Right hindlimb (tissue), 1 donor: ENCODE results near the gene LRRC19.

Experiments
- DNase-seq: peaks from one replicate; pipeline ENCODE4 v3.0.0-alpha.2; 2018

The LRRC19 gene

DNA sequence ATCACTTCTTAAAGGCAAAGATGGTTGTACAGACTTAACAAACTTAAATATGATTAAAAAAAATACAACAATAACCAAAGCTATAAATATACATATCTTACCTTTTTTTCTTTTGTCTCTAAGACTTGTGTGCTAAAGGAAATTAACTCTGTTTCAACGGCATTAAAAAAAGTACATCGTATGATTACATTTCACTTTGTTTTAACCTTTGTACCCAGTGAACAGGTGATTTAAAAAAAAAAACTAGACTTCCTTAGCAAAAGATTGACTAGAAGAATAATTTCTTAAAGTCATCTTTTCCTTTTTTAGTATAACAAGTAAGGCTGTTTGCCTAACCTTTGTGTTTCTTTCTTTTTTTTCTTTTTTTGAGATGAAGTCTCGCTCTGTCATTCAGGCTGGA is at the start of gene LRRC19:
TSS of gene LRRC19 (minus strand) at position 182 of the 400 bp plus-strand sequence. CDS start 5,978 bp downstream, outside the sequence.
- no peak for DNase-seq

GRCh38 chr9:27054841-27055240 is 49.4 kb upstream of the LRRC19 start:
- no peak for DNase-seq

- no peak for DNase-seq
These were observed 48.7 kb upstream of the LRRC19 start for GRCh38 chr9:27054125-27054524.

DNA sequence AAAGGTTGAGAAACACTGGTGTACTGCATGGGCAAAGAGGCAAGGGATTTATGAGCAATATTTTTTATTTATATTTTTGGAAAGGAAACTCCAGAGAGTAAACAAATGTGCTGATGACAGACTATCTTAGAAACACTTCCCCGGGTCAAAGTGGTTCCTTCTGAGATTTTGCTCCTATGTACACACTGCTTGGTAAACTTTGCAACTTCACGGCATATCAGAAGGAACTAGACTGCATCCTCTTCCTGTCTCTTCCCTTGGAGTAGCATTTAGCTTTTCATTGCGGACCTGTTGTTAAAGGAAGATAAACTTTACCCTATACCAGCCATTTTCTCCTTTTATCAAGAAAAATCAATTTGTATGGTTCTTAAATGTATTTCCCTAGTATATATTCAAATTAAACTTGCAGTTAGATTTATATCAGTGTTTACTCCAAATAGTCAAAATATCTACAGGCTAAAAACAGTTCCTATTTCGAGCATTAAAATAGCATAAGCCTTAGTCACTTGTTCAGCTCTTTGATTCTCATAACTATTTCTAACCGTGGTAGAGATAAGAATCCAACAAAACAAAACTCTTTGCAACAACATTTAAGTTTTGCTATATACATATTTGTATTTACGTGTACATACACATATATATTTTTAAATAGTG is 48.0 kb upstream of the LRRC19 start:
- DNase-seq: no peak

DNA sequence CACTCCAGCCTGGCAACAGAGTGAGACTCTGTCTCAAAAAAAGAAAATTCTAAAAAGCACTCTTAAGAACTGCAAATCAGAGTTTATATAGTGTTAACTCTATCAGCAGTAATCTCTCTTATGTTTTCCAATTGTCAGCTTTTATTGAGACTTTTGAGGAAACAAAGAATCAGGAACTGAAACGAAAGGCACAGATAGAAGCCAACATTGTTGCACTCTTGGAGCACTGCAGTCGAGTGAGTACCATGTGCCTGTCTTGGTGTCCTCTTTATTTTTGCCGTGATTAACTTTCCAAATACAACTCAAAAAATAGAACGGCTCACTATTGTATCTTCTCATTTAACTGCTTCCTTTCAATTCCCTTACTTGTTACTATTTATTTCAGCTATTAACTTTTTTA is 41.7 kb upstream of the LRRC19 start:
- no peak for DNase-seq

DNA sequence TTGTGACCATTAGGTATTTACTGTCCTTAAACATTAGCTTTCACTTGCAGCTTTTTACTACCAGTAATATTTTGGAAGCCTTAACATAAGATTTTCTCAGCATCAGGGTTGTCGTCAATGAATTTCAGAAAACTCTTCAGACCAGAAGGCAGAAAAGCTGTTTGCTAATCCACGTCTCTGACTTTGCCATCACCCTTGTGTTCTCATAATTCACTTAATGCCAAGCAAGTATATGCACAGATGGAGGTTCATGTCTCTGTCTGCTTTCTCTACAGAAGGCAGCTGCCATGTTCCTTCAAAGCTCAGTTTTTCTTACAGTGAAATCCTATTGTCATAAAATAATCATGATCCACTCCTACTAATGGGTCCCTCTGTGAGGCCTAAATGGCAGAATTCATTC is 37.7 kb upstream of the LRRC19 start:
- DNase-seq: no peak

DNA sequence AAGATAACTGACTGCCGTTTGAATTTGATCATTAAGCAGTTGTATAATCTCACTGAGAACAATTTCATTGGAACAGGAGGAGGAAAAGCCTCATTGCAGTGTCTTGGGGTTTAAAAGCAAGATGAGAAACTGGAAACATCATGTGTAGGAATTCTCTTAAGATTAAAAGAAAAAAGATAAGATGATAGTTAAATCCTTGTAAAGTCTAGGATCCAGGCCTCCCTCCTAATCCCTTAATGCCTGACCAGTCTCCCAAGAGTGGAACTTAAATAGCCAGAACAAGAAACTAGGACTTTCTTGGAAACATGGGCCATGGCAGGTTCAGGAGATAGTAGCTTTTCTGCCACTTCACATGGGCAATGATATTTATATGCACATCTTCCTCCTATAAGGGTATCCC is 37.0 kb upstream of the LRRC19 start:
- no peak for DNase-seq

DNA sequence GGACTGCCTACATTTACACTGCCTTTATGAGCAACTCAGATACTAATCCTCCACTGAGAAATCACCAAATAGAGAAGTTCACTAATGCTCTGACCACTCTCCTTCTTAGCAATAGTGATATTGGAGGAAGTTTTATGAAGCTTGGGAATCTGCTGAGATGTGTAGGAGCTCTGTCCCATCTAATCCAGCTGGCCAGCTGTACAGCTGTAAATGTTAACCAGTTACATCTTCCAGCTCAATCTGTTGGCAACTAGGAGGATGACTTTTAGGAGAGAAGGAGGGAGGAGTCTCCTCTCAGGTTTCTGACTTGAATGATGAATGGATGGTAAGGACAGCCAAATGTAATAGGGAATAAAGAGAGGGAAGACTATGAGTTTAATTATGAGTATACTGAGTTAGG is 36.3 kb upstream of the LRRC19 start:
- DNase-seq: no peak

DNA sequence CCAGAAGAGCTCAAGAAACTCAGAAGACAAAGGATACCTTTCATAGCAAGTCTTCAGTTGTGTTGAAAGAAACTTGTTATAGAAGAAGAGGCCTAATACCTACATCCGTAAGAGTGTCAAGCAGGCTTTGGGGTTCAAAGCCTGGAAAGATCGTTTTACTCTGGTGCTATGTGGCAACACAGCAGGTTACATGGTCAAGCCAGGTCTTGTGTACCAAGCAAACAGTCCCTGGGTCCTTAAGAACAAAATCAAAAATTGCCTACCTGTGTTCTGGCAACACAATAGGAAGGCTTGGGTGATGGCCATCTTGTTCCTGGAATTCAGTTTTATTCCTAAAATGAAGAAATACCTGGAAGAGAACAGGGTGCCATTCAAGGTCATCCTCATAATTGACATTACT is 32.0 kb upstream of the LRRC19 start:
- DNase-seq: no peak

- DNase-seq: peak; percentile 57
These were observed 28.4 kb upstream of the LRRC19 start for GRCh38 chr9:27033815-27034403.

GRCh38 chr9:27029186-27029585 is 23.7 kb upstream of the LRRC19 start:
- DNase-seq: no peak

DNA sequence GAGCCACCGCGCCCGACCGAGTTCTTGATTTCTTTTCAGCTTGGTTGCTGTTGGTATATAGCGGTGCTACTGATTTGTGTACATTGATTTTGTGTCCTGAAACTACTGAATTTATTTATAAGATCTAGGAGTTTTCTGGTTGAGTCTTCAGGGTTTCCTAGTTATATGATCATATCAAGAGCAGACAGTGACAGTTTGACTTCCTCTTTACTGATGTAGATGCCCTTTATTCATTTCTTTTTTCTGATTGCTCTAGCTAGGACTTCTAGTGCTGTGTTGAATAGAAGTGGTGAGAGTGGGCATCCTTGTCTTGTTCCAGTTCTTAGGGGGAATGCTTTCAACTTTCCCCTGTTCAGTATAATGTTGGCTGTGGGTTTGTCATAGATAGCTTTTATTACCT is 17.4 kb upstream of the LRRC19 start:
- no peak for DNase-seq

DNA sequence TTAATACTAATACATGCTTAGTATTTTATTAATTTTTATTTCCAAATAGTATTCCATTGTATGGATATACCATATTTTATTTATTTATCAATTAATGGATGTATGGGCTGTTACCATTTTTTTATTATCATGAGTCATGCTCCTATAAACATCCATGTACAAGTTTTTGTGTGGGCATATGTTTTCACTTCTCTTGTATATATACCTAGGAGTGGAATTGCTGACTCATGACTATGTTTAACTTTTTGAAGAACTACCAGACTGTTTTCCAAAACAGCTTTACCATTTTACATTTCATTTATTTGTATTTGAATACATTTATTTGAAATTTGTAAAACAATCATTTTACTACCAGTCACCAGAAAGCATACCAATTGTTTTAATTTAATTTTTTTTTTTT is 14.1 kb upstream of the LRRC19 start:
- DNase-seq: no peak

DNA sequence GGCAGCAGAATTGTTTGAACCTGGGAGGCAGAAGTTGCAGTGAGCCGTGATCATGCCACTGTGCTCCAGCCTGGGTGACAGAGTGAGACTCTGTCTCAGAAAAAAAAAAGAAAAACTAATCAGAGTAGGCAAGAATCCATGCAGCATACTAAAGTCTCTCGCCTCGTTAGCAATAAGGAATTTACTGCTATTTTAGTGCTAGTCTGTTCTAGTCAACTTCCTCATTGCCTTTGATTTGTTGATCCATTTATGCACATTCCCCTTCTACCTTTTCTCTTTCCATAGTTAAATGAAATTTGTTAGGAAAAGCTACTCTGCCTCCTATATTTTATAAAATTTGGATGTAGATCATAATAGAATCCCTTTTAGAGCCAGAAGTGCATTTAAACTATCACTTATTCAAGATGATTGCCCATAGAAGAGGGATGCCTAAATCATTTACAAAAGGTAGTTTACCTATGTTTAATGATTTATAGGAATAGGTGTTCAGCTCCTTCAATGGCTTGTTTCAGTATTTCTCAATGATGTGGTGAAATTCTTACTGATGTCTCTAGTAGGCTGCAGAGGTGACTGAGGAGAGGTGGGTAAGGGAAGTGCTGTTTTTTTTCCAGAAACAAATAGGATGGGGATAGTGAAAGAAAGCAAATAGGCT is 1.9 kb downstream of the LRRC19 start:
- DNase-seq: no peak

GRCh38 chr9:26995810-26996209 is 9.7 kb downstream of the LRRC19 start:
- no peak for DNase-seq

DNA sequence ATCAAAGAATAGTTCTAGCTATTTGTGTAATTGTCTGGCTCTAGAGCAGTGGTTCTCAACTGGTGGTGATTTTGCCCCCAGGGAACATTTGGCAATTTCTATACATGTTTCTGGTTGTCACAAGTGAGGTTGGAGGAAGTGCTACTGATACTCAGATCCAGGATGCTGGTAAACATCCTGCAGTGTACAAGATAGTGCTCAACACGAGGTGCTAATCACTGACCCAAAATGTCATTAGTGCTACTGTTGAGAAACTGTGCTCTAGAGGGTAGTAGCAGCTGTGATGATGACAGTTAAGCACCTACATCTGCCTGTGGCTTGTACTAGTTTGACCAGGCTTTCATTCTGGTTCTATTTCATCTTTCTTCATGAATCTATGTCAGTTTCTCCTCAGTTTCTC is 22.1 kb downstream of the LRRC19 start:
- no peak for DNase-seq

GRCh38 chr9:26975728-26976707 is 29.5 kb downstream of the LRRC19 start:
- DNase-seq: peak; percentile 30

GRCh38 chr9:26974927-26975326 is 30.5 kb downstream of the LRRC19 start:
- DNase-seq: no peak

DNA sequence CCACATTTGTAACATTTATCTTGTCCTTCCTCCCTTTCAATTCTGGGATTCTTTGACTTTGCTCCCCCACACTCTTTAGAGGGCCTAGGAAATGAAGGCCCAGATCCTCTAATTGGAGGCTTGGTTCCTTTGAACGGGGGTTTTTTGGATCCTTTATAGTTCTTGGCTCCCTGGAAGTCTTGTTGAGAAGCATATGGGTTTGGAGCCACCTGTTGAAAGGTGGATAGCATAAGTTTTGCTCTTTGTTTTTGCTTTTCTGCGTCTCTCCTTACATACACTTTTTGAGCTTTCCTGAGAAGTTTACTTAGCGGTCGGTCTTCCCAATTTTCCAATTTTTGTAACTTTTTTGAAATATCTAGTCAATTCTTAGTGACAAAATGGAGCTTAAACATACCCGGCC is 31.5 kb downstream of the LRRC19 start:
- DNase-seq: no peak

- no peak for DNase-seq
These were observed 33.8 kb downstream of the LRRC19 start for GRCh38 chr9:26971721-26972120.

DNA sequence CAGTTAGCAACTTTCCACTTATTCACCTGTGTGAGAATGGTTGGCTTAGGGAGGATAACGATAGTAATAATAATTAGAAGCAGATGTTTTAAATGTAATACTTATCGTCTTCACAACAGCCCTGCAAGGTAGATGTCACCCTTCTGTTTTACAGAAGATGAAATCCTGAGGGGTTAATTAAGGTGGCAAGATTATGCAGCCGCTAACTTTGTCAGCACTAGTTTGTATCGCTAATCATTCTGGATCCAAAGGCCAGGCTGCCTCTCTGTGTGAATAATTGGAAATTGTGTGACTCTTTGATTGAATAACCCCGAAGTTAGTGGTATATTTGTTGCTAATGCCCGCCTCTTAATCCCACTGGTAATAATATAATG is 48.6 kb downstream of the LRRC19 start:
- no peak for DNase-seq

DNA sequence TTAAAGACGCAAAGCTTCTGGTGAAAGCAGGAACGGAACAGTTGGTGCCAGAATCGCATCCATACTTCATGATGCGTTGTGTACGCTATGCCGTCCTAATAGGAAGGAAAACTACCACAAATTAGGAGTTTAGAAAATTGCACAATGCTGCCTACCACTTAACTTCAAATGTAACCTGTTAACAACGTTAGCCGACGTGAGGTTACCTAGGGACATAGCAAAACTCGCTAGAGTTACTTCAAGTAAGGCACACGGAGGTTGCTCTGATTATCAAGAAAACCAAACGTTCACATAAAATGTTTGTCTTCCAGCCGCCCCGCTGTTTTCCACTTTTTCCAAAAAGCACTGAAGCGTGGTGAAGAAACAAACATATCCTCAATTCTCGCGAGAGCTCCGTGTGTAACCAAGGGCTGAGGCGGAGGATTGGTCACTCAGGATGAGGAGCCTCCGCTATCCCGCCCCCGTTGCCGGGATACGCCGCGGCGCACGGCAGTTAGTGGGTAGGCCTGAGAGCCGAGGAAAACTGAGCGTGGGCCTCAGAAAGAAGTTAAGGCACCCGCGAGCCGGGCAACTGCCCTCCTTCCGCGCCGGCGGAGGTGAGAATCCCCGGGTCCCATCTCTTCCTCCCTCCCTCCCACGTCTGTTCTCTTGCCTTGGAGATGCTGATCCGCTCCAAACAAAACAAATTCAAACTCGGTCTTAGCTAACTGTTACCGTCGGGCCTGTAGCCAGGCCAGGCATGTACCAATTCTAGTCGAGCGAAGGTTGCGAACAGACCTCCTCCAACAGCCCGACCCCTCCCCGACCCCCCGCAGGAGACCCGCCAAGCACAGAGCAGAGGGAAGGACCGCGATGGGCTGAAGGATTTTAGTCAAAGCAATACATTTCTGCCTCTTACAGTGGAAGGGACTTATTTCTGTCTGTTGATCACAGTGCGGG is 49.3 kb downstream of the LRRC19 start, which contains the start of gene IFT74:
TSS of gene IFT74 (plus strand) at position 492 of the 939 bp plus-strand sequence. CDS start 5,556 bp downstream, outside the sequence.
- peak; percentile 98 for DNase-seq
